Esophagus squamous epithelium (tissue), 4 donors: ENCODE measurements around the gene GPR161.

Experiments
- POLR2A ChIP-seq, 4 donors: fragments of 450-650 bp; IDR thresholded peaks; one replicate each; pipeline ENCODE4 v1.6.1; 2017; ENCODE audit warnings: antibody characterized with exemption in 4 of 4, mild to moderate bottlenecking in 4 of 4, moderate library complexity in 3 of 4
- TF ChIP-seq, protein P1 (sequence below), 6 experiments: fragments of 450-650 bp in 4 of 6; fragments of 200-600 bp in 2 of 6; sonication (generic) in 2 of 6; IDR thresholded peaks; one replicate each; pipeline ENCODE4 v1.5.1; 2016 to 2019; ENCODE audit warnings: antibody characterized with exemption in 6 of 6, mild to moderate bottlenecking in 4 of 6, moderate library complexity in 4 of 6

DNA sequence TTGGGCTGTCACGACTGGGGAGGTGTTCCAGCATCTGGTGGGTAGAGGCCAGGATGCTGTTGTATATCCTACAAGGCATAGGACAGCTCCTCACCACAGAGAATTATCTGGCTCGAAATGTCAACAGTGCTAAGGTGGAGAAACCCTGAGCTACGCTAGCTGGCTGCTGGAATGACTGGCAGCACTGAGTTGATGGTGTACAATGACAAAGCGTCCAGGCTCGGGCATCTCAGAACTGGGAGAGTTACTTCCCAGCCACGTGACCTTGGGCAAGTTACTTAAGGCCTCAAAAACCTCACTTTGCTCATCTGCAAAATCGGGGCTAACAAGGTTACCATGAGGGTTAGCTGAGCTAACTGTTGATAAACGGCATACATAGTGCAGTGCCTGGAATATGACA is 35.4 kb downstream of the GPR161 start:
- TF ChIP-seq, protein P1, sequence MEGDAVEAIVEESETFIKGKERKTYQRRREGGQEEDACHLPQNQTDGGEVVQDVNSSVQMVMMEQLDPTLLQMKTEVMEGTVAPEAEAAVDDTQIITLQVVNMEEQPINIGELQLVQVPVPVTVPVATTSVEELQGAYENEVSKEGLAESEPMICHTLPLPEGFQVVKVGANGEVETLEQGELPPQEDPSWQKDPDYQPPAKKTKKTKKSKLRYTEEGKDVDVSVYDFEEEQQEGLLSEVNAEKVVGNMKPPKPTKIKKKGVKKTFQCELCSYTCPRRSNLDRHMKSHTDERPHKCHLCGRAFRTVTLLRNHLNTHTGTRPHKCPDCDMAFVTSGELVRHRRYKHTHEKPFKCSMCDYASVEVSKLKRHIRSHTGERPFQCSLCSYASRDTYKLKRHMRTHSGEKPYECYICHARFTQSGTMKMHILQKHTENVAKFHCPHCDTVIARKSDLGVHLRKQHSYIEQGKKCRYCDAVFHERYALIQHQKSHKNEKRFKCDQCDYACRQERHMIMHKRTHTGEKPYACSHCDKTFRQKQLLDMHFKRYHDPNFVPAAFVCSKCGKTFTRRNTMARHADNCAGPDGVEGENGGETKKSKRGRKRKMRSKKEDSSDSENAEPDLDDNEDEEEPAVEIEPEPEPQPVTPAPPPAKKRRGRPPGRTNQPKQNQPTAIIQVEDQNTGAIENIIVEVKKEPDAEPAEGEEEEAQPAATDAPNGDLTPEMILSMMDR (IDR thresholded peaks at IDR 0.05): no peak
- no peak for TF ChIP-seq POLR2A (IDR thresholded peaks at IDR 0.05)
